ENCODE data around the gene KIF3A.

KIF3A gene

DNA sequence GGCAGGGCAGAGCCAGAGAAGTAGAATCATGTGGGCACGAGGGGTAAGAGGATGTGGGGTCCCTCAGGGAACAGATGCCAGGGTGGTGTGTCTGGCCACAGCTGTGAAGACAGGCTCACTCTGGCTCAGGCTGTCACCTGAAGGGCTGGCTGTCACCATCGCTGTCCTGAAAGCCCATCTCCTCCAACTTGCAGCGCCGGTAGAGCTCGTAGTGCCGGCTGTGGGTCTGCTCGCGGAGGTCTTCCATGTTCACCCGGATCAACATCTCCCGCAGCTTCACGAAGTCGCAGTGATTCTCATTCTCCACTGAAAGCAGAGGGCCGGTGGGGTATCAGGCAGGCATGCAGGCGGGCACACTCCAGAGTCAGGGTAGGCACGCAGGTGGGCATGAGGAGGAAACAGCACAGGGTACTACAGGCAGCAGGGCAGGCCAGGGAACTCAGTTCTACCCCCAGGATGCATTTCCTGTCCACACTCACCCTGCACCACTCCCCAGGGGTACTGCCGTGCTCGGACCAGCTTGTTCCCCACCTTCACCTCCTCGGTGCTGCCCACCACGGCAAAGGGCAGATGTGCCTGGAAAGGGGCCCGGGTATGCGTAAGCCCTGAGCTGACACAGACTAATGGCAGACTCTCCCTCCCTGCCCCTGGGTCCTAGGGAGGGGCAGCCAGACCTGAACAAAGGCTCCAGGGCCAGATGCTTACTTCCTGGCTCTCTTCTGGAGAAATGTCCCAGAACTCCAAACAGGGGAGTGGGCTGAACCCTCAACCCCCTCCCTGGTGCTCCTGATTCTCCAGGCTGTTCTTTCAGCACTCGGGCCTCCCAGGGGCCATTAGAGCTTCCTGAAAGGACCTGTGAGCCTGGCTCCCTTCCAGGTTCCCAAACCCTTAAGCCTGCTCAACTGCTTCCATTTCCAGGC lies 24.2 kb upstream of the KIF3A start:
- no peaks in the 10 kb centered on the region for H4K20me1 ChIP-seq (ENCODE audit: control insufficient read depth, insufficient read depth, low read depth, low read length)
- no peaks in the 10 kb centered on the region for H3F3A ChIP-seq (ENCODE audit: control insufficient read depth, insufficient read depth)
- no peaks in the 10 kb centered on the region for H3K79me2 ChIP-seq (ENCODE audit: control insufficient read depth, low read length)
- no peaks in the 10 kb centered on the region for H3K9me2 ChIP-seq (replicated peaks; ENCODE audit: control insufficient read depth, low read length)
- no peaks in the 10 kb centered on the region for H3K36me3 ChIP-seq (ENCODE audit: control insufficient read depth, low read length)
- no peak for TF ChIP-seq CTCF (IDR thresholded peaks at IDR 0.05; ENCODE audit: low read depth, low read length, poor library complexity, severe bottlenecking)
- no peak for TF ChIP-seq EZH2phosphoT487 (IDR thresholded peaks at IDR 0.05; ENCODE audit: borderline replicate concordance, low read length)
- H3K4me3 ChIP-seq (ENCODE audit: low read length) = no peak overlapping the region
- H3K4me2 ChIP-seq (ENCODE audit: low read length) = no peak overlapping the region
- no peaks in the 10 kb centered on the region for H3K4me1 ChIP-seq (ENCODE audit: control insufficient read depth, low read length)
- no peaks in the 10 kb centered on the region for H3K27me3 ChIP-seq (ENCODE audit: control insufficient read depth, low read length)
- no peak overlapping the region for H3K27ac ChIP-seq (ENCODE audit: low read depth, low read length)
- no peaks in the 10 kb centered on the region for H3K9me3 ChIP-seq (ENCODE audit: control insufficient read depth, insufficient read depth, low read length)

- Histone ChIP-seq H3K4me3 (ENCODE audit: low read length) (no peak overlapping the region), H3K9me3 (ENCODE audit: control insufficient read depth, insufficient read depth, low read length) (no peaks in the 10 kb centered on the region), H3K27me3 (ENCODE audit: control insufficient read depth, low read length) (no peaks in the 10 kb centered on the region), H3K79me2 (ENCODE audit: control insufficient read depth, low read length) (no peaks in the 10 kb centered on the region), H3K4me2 (ENCODE audit: low read length) (no peak overlapping the region), H4K20me1 (ENCODE audit: control insufficient read depth, insufficient read depth, low read depth, low read length) (no peaks in the 10 kb centered on the region), H3K27ac (ENCODE audit: low read depth, low read length) (no peak overlapping the region), H3F3A (ENCODE audit: control insufficient read depth, insufficient read depth) (no peaks in the 10 kb centered on the region), H3K36me3 (ENCODE audit: control insufficient read depth, low read length) (no peaks in the 10 kb centered on the region), H3K9me2 (replicated peaks; ENCODE audit: control insufficient read depth, low read length) (no peaks in the 10 kb centered on the region), H3K4me1 (ENCODE audit: control insufficient read depth, low read length) (no peaks in the 10 kb centered on the region)
- no peak for TF ChIP-seq CTCF (IDR thresholded peaks at IDR 0.05; ENCODE audit: low read depth, low read length, poor library complexity, severe bottlenecking)
- TF ChIP-seq EZH2phosphoT487 (IDR thresholded peaks at IDR 0.05; ENCODE audit: borderline replicate concordance, low read length) = no peak
Observed at GRCh38 chr5:132760601-132761317, 23.4 kb upstream of the KIF3A start.

DNA sequence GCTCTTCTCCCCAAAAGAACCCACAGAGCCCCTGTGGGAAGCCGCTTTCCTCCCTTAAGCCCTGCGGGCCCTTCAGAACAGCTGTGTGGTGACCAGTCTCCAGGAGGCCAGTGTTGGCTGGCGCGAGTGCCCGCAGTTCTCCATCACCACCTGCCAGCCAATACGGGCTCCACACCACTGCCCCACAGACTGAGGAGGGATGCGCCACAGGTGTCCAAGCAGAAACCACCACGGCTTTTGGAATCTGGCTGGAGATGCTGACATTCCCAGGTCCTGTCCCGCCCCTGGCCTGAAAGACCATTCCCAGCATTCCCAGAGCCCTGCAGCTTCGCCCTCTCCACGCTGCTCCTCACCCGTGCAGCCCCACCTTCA lies 22.7 kb upstream of the KIF3A start:
- no peaks in the 10 kb centered on the region for H3K9me2 ChIP-seq (replicated peaks; ENCODE audit: control insufficient read depth, low read length)
- no peaks in the 10 kb centered on the region for H4K20me1 ChIP-seq (ENCODE audit: control insufficient read depth, insufficient read depth, low read depth, low read length)
- no peaks in the 10 kb centered on the region for H3F3A ChIP-seq (ENCODE audit: control insufficient read depth, insufficient read depth)
- no peaks in the 10 kb centered on the region for H3K36me3 ChIP-seq (ENCODE audit: control insufficient read depth, low read length)
- no peak for TF ChIP-seq EZH2phosphoT487 (IDR thresholded peaks at IDR 0.05; ENCODE audit: borderline replicate concordance, low read length)
- no peak for TF ChIP-seq CTCF (IDR thresholded peaks at IDR 0.05; ENCODE audit: low read depth, low read length, poor library complexity, severe bottlenecking)
- no peaks in the 10 kb centered on the region for H3K4me1 ChIP-seq (ENCODE audit: control insufficient read depth, low read length)
- H3K27me3 ChIP-seq (ENCODE audit: control insufficient read depth, low read length) = no peaks in the 10 kb centered on the region
- no peak overlapping the region for H3K4me3 ChIP-seq (ENCODE audit: low read length)
- H3K4me2 ChIP-seq (ENCODE audit: low read length) = no peak overlapping the region
- H3K27ac ChIP-seq (ENCODE audit: low read depth, low read length) = no peak overlapping the region
- H3K79me2 ChIP-seq (ENCODE audit: control insufficient read depth, low read length) = no peaks in the 10 kb centered on the region
- no peaks in the 10 kb centered on the region for H3K9me3 ChIP-seq (ENCODE audit: control insufficient read depth, insufficient read depth, low read length)
